Measurements from ENCODE around the gene SVOPL.
"Not testable (repeated sequence)": the region's sequence is repeated elsewhere in the genome, so short reads cannot be mapped to it uniquely, and the experiment has no call there.

- TF ChIP-seq SP1 (IDR thresholded peaks at IDR 0.05); PKNOX1 (IDR thresholded peaks at IDR 0.05); ELF4 (IDR thresholded peaks at IDR 0.05); ARNT (IDR thresholded peaks at IDR 0.05); FOXM1 (IDR thresholded peaks at IDR 0.05; ENCODE audit: borderline replicate concordance); TARDBP (IDR thresholded peaks at IDR 0.05); LEF1 (IDR thresholded peaks at IDR 0.05; ENCODE audit: borderline replicate concordance); ZNF384 (IDR thresholded peaks at IDR 0.05); NFRKB (IDR thresholded peaks at IDR 0.05); SUZ12 (IDR thresholded peaks at IDR 0.05); FOXK2 (IDR thresholded peaks at IDR 0.05); BHLHE40 (IDR thresholded peaks at IDR 0.05; ENCODE audit: borderline replicate concordance); HDGF (IDR thresholded peaks at IDR 0.05; ENCODE audit: borderline replicate concordance); CTBP1 (IDR thresholded peaks at IDR 0.05; ENCODE audit: borderline replicate concordance): not testable (repeated sequence)
Measured at GRCh38 chr7:138688037-138688436, 13.1 kb downstream of the SVOPL start.

Data from HEK293T (cell line).